HG03457 (cell line): ENCODE data around the gene DDIT4L.
"Not testable (repeated sequence)": the region's sequence is repeated elsewhere in the genome, so short reads cannot be mapped to it uniquely, and the experiment has no call there.

Experiments
- ATAC-seq: cut with Tn5 transposase; IDR thresholded peaks from one replicate; pipeline ENCODE4 v1.9.1; 2021; ENCODE audit warnings: moderate number of reproducible peaks; ENCODE audit not compliant: unreplicated experiment

The DDIT4L gene

GRCh38 chr4:100189820-100190642, at the start of gene DDIT4L:
Gene DDIT4L (minus strand): TSS chr4:100190468. CDS start chr4:100189983, 485 bp downstream.
- no peak for ATAC-seq

GRCh38 chr4:100240008-100240407, 49.7 kb upstream of the DDIT4L start:
- no peak for ATAC-seq

GRCh38 chr4:100224721-100225120, 34.5 kb upstream of the DDIT4L start:
- no peak for ATAC-seq

- no peak for ATAC-seq
Observed at GRCh38 chr4:100224160-100224559, 33.9 kb upstream of the DDIT4L start.

- peak; percentile 91 for ATAC-seq
Observed at GRCh38 chr4:100208964-100209363, 18.7 kb upstream of the DDIT4L start.

- no peak for ATAC-seq
Observed at GRCh38 chr4:100208459-100208858, 18.2 kb upstream of the DDIT4L start.

GRCh38 chr4:100206850-100207249, 16.6 kb upstream of the DDIT4L start:
- no peak for ATAC-seq

GRCh38 chr4:100198061-100198460, 7.8 kb upstream of the DDIT4L start:
- no peak for ATAC-seq

GRCh38 chr4:100196388-100197071, 6.3 kb upstream of the DDIT4L start:
- not testable (repeated sequence) for ATAC-seq

- ATAC-seq: no peak
Observed at GRCh38 chr4:100190643-100191600, 654 bp upstream of the DDIT4L start.

GRCh38 chr4:100188829-100189228, 1.4 kb downstream of the DDIT4L start:
- no peak for ATAC-seq

- ATAC-seq: no peak
Observed at GRCh38 chr4:100187781-100188180, 2.5 kb downstream of the DDIT4L start.

GRCh38 chr4:100184787-100185186, 5.5 kb downstream of the DDIT4L start:
- no peak for ATAC-seq

GRCh38 chr4:100177855-100178254, 12.4 kb downstream of the DDIT4L start:
- no peak for ATAC-seq

- no peak for ATAC-seq
Observed at GRCh38 chr4:100177126-100177525, 13.1 kb downstream of the DDIT4L start.

- no peak for ATAC-seq
Observed at GRCh38 chr4:100175858-100176257, 14.4 kb downstream of the DDIT4L start.

GRCh38 chr4:100174985-100175383, 15.3 kb downstream of the DDIT4L start:
- no peak for ATAC-seq

GRCh38 chr4:100170986-100171385, 19.3 kb downstream of the DDIT4L start:
- no peak for ATAC-seq

- no peak for ATAC-seq
Observed at GRCh38 chr4:100169491-100170485, 20.5 kb downstream of the DDIT4L start.

- no peak for ATAC-seq
Observed at GRCh38 chr4:100168521-100168920, 21.7 kb downstream of the DDIT4L start.
